NCI-H226 (cell line): Measurements from ENCODE around the gene USP22.
"Not testable (repeated sequence)": the region's sequence is repeated elsewhere in the genome, so short reads cannot be mapped to it uniquely, and the experiment has no call there.

Source experiments
- DNase-seq: peaks from one replicate; pipeline ENCODE4 v3.0.0-alpha.2; 2015

USP22 gene

GRCh38 chr17:21042458-21043295, at the start of gene USP22:
USP22 (minus strand) TSS chr17:21043011; CDS start chr17:21042835, 176 bp downstream.
- peak; percentile 78 for DNase-seq

GRCh38 chr17:21090902-21091618, 48.2 kb upstream of the USP22 start:
- no peak for DNase-seq

- DNase-seq, result no peak
Measured at GRCh38 chr17:21089933-21090901, 47.4 kb upstream of the USP22 start.

DNA sequence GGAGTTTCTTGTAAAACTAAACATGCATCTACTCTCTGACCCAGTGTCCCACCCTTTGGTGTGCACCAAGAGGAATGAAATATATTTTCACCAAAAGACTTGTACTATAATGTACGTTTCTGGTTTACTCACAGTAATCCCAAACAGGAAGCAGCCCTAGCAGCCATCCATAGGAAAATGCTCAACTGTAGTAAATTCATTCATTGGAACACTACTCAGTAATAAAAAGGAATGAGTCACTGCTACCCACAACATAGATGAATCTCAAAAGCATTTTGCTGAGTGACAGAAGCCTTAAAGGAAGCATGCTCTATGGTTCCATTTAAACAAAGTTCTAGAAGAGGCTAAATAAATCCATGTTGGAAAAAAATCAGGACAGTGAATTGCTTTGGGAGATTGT, 46.3 kb upstream of the USP22 start:
- DNase-seq, result no peak

- no peak for DNase-seq
Measured at GRCh38 chr17:21085707-21086106, 42.9 kb upstream of the USP22 start.

DNA sequence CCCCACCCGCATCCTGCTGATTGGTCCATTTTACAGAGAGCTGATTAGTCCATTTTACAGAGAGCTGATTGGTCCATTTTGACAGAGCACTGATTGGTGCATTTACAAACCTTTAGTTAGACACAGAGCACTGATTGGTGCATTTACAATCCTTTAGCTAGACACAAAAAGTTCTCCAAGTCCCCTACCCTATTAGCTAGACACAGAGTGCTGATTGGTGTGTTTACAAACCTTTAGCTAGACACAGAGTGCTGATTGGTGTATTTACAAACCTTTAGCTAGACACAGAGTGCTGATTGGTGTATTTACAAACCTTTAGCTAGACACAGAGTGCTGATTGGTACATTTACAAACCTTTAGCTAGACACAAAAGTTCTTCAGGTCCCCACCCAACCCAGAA, 42.5 kb upstream of the USP22 start:
- DNase-seq, result not testable (repeated sequence)

DNA sequence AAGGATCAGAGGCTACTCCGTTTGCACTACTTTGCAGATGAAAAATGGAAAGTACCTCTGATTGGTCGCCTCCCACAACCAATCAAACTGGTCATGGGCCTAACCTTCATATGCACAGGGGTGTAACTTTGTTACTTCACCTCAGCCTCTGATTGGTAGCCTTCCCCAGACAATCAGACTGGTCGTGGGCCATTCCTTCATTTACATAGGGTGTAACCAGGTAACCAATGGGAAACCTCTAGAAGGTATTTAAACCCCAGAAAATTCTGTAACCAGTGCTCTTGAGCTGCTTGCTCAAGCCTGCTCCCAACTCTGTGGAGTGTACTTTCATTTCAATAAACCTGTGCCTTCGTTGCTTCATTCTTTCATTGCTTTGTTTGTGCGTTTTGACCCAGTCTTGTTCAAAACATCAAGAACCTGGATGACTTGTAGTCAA, 39.2 kb upstream of the USP22 start:
- DNase-seq, result no peak

DNA sequence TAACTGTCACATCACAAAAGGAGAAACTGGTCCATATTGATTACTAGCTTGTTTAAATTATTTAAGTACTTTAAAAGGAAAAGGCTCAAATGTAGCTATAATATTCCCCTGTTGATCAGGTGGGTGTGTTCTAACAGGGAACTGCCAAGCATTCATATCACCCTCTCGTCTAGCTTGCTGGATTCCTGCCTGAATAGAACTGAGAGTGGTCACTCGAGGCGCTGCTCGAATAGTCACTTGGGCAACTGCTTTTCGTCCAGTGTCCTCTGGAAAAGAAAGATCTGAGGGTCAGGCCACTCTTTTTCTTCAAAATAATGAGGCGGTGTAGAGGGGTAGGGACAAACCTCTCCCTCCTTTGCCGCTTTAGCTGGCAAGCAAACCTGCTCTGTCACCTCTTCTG, 36.4 kb upstream of the USP22 start:
- no peak for DNase-seq

DNA sequence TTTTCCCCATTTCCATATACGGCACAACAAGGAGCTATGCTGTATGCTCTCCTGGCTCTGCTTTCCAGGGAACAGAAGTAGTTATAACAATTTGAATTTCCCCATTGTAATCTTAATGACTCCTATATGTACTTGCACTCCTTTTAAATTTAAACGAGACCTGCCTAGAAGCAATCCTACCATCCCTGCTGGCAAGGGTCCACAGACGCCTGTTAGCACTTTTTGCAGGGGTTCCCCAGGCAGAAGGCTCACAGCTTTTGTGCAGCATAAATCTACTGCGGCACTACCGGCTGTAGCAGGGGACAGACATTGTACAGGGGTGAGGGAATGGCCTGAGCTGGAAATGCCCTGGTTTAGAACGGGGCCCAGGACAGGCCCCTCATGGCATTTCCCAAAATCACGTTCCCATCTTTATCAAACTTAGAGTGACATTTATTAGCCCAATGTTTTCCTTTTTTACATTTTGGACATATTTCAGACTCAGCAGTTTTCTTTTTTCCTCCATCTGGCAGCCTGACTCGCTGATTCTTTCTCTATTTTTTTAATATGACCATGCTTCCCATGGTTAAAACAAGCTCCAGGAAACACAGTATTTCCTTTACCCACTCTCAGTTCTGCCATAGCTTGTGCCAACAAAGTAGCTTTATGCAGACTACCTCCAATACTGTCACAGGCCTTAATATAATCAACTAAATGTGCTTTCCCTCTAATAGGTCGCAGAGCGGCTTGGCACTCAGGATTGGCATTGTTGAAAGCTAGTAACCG, 35.4 kb upstream of the USP22 start:
- DNase-seq, result no peak

GRCh38 chr17:21077281-21077680, 34.5 kb upstream of the USP22 start:
- DNase-seq, result no peak

GRCh38 chr17:21076242-21076641, 33.4 kb upstream of the USP22 start:
- no peak for DNase-seq

- no peak for DNase-seq
Measured at GRCh38 chr17:21075739-21076085, 32.9 kb upstream of the USP22 start.

DNA sequence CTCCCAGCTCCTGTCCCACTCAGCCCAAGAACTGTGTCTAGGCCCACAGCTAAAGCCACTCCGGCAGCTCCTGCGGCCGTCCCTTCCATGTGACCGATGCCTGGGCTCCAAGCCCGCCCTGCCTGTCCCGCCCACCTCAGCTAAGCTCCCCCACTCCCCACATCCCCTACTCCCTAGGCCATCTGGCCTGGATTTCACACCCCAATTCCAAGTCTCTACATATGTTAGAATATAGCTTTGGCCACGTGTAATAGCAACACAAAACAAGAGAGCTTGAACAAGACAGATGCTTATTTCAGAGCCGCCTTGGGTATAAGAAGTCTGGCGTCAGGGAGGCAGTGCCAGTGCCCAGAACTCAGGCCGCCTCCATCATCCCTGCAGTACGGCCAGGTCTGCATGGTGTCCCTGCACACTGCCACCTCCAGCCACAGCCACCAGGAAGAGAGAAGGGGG, 30.0 kb upstream of the USP22 start:
- DNase-seq, result no peak

DNA sequence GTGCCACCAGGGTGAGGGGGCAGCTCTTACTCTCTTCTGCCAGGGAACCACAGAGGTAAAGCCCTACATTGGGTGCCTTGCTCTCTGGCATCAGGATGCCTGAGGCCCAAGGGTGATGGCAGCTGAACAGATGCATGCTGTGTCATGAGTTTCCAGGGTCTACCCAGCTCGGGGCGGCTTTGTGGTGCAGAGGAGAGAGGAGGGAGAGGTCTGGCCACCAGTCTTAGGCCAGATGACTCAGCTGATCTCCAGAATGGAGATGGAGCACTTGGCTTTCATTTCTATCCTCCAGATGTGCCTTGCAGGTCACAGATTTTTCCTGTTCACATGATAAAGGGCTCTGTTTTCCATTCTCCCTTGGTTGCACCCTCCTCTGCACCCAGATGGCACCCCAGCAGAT, 23.6 kb upstream of the USP22 start:
- no peak for DNase-seq

GRCh38 chr17:21061971-21062526, 19.2 kb upstream of the USP22 start:
- no peak for DNase-seq

DNA sequence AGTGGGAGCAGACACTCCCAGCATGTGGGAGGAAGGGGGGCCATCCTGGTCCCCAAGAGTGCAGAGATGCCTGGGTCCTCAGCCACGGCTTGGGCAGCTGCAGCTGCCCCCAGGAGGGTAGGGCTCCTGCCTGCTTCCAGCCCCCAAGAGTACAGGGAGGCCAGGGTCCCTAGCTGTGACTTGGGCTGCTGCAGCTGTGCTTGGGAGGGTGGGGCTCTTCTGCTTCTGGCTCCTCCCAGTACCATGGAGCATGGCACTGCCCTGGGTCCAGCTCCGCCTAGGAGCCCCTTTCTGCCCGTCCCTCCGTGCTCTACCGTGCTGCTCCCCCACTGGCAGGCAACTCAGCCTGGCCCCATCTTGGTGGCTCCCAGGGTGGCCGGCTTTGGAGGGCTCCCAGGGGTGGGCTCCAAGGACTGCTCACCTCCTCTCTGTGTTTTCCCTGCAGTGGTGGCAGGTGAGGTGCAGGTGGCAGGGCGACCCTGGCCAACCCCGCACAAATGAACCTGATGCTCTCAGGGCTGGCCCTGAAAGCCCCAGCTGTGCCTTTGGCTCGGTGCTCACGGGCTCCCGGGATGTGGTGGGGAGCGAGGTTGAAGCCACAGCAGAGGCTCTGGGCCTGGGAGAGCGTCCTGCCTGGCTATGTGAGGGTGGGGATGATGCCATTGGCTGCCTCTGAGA, 18.5 kb upstream of the USP22 start:
- no peak for DNase-seq

DNA sequence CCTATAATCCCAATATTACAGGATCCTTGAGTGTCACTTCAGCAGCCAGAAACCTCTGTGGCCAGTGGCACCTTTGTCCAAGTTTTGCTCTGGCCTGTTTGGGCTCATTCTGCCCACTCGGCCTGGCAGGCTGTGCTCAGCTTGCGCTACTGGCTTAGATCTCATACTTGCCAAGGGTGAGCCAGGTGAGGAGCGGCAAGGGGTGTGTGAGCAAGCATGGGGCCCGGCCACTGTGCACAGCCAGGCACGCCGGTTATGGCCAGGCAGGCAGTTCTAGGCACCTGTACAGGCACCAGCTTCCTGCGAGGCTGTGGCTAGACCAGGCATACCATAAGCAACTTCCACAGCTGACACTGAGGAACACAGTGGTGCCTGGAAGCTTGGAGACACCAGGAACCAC, 16.9 kb upstream of the USP22 start:
- DNase-seq, result no peak

DNA sequence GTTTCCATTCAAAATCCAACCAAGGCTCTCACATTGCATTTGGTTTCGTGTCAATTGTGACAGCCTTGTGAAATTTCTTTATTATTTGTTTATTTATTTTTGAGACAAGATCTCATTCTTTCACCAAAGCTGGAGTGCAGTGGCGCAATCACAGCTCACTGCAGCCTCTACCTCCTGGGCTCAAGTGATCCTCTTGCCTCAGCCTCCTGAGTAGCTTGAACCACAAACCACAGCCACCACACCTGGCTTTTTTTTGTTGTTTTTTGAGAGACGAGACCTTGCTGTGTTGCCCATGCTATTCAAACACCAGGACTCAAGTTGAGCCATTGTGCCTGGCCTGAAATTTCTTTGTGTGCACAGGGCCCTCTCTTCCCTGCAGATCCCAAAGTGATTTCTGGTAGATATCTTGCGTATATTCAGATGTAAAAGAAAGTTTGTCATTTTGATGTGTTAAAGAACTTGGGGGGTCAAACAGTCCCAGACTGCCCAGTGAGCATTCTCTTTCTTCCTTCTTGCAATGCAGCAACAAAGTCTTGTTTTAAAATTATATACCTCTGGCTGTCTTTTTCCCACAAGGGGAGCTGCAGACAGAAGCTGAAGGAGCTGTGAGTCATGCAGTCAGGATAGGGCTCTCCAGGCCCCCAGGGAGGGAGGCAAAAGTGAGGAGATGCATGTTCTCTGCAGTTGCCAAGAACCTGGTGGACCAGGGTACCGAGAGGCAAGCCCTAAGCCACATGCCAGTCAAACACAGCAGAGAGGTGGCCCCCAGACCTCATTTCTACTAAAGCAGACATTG, 15.5 kb upstream of the USP22 start:
- peak; percentile 45 for DNase-seq

DNA sequence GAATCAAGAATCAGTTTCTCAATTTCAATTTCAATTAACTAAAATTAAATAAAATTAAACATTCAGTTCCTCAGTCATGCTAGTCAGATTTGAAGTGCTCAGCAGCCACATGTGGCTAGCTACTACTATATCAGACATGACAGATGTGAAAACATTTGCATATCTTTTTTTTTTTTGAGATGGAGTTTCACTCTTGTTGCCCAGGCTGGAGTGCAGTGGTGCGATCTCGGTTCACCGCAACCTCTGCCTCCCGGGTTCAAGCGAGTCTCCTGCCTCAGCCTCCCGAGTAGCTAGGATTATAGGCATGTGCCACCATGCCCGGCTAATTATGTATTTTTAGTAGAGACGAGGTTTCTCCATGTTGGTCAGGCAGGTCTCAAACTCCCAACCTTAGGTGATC, 10.2 kb upstream of the USP22 start:
- DNase-seq, result not testable (repeated sequence)

- no peak for DNase-seq
Measured at GRCh38 chr17:21049457-21049856, 6.6 kb upstream of the USP22 start.

DNA sequence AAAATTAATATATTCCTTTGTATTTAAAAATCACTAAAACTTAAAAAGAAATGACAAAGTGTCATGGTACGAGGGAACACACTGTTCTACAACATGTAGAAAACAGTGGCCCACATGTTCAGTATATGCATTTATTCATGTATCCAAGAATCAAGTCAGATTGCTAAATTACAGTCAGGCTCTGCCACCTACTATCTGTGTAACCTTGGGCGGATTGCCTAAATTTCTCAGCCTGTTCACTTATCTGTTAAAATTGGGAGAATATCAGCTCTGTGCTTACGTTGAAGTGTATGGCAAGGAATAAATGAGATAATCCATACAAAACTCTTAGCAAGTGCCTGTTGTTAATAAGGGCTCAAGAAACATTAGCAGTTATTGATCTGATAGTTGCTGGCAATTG, 3.4 kb upstream of the USP22 start:
- DNase-seq, result no peak
